Activated gamma-delta T cell treated with anti-CD3 and anti-CD28 coated beads, Interleukin-2, amount 50 U/mL, for 16 hours (primary cell): ENCODE results near the gene SMCO4.

Experiments
- DNase-seq: peaks from one replicate; pipeline ENCODE4 v3.0.0-alpha.2; 2020; ENCODE audit warnings: low read depth

SMCO4 gene

GRCh38 chr11:93504110-93505095 lies 38.8 kb downstream of the SMCO4 start:
- no peak for DNase-seq

GRCh38 chr11:93501856-93502255 lies 41.3 kb downstream of the SMCO4 start:
- no peak for DNase-seq

GRCh38 chr11:93500759-93501158 lies 42.4 kb downstream of the SMCO4 start:
- DNase-seq: no peak

- DNase-seq: no peak
Observed at GRCh38 chr11:93498641-93499040, 44.5 kb downstream of the SMCO4 start.

- no peak for DNase-seq
Observed at GRCh38 chr11:93498161-93498560, 45.0 kb downstream of the SMCO4 start.

- no peak for DNase-seq
Observed at GRCh38 chr11:93497596-93497995, 45.6 kb downstream of the SMCO4 start.

- DNase-seq: no peak
Observed at GRCh38 chr11:93494357-93494756, 48.8 kb downstream of the SMCO4 start.

- DNase-seq: no peak
Observed at GRCh38 chr11:93493252-93493897, 49.8 kb downstream of the SMCO4 start.

GRCh38 chr11:93492464-93493251 lies 50.5 kb downstream of the SMCO4 start:
- no peak for DNase-seq

- no peak for DNase-seq
Observed at GRCh38 chr11:93491973-93492372, 51.2 kb downstream of the SMCO4 start.

- no peak for DNase-seq
Observed at GRCh38 chr11:93490996-93491618, 52.1 kb downstream of the SMCO4 start.

- DNase-seq: no peak
Observed at GRCh38 chr11:93489841-93490240, 53.4 kb downstream of the SMCO4 start.

- DNase-seq: no peak
Observed at GRCh38 chr11:93487032-93487483, 56.1 kb downstream of the SMCO4 start.

- DNase-seq: no peak
Observed at GRCh38 chr11:93485983-93486382, 57.2 kb downstream of the SMCO4 start.

- no peak for DNase-seq
Observed at GRCh38 chr11:93484716-93485115, 58.5 kb downstream of the SMCO4 start.

- DNase-seq: no peak
Observed at GRCh38 chr11:93482556-93482955, 60.6 kb downstream of the SMCO4 start.

GRCh38 chr11:93481696-93482095 lies 61.5 kb downstream of the SMCO4 start:
- DNase-seq: no peak

- DNase-seq: no peak
Observed at GRCh38 chr11:93481279-93481678, 61.9 kb downstream of the SMCO4 start.

GRCh38 chr11:93480756-93481155 lies 62.4 kb downstream of the SMCO4 start:
- DNase-seq: no peak

GRCh38 chr11:93480256-93480655 lies 62.9 kb downstream of the SMCO4 start:
- no peak for DNase-seq

GRCh38 chr11:93478841-93479240 lies 64.3 kb downstream of the SMCO4 start:
- DNase-seq: no peak

GRCh38 chr11:93477684-93478234 lies 65.4 kb downstream of the SMCO4 start:
- no peak for DNase-seq
